BJ (cell line): ENCODE results near the gene HBS1L. TPM values are rescaled to one million over a fixed set of nuclear protein-coding genes. Genes with fewer than 3 reads are reported as not detected.

Source experiments
- CTCF ChIA-PET: fragments of 350-600 bp; formaldehyde crosslinking; extraction: SDS; loops from one replicate; lab custom pipeline; 2021; ENCODE audit warnings: antibody characterized with exemption, inconsistent platforms; lab: Yijun Ruan, JAX
- POLR2A ChIA-PET: fragments of 300-600 bp; sonication (Branson Sonifier 250); formaldehyde crosslinking; extraction: SDS; loops from one replicate; lab custom pipeline; 2021; ENCODE audit warnings: antibody characterized with exemption; lab: Charles Lee
- DNase-seq: peaks from one replicate; pipeline ENCODE4 v3.0.0-alpha.2; 2011; ENCODE audit warnings: low read depth
- H3K27me3 ChIP-seq: 2 replicates; pipeline ENCODE4 v1.6.0; 2011; ENCODE audit warnings: low read length; ENCODE audit not compliant: control insufficient read depth, insufficient read depth
- H3K36me3 ChIP-seq: 2 replicates; pipeline ENCODE4 v1.5.1; 2011; ENCODE audit warnings: low read length; ENCODE audit not compliant: control insufficient read depth, insufficient read depth
- H3K4me3 ChIP-seq: 2 replicates; pipeline ENCODE4 v1.5.1; 2011; ENCODE audit warnings: low read depth, mild to moderate bottlenecking, control low read depth, low read length
- polyA plus RNA-seq: library from polyadenylated mRNA; depleted of rRNA; stranded (reverse); fragments of >200 nt; gene quantifications from 2 replicates; pipeline ENCODE4 v1.2.3, GENCODE V29; 2011
- TF ChIP-seq, protein P1 (sequence below): IDR thresholded peaks from 2 replicates; pipeline ENCODE4 v1.5.1; 2011; ENCODE audit warnings: low read depth, mild to moderate bottlenecking, control low read depth, inconsistent platforms, low read length, moderate library complexity; ENCODE audit not compliant: insufficient read depth

HBS1L gene
- polyA plus RNA-seq, 1 experiment: 44.3 TPM

DNA sequence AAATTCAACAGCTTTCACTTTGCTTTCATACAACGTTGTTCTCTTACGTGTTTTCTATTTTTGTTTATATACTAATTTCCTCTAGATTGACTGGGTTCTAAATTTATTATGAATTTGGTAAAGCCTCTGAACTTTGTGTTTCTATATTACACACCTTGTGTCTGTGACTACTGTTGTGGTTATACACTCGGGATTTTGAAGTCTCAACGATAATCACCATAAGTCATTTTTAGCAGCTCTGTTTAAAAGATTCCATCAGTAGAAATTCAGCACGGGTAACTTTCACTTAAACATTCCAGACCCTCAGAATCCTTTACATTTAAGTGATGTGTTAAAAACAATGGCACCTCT lies 31.8 kb upstream of the HBS1L start:
- CTCF ChIA-PET: interaction anchor here (1.0 to 1.3 kb wide), 2 partner anchors 10 to 14 kb away, joined by 3 to 4 read pairs; no protein-coding TSS in a partner anchor

DNA sequence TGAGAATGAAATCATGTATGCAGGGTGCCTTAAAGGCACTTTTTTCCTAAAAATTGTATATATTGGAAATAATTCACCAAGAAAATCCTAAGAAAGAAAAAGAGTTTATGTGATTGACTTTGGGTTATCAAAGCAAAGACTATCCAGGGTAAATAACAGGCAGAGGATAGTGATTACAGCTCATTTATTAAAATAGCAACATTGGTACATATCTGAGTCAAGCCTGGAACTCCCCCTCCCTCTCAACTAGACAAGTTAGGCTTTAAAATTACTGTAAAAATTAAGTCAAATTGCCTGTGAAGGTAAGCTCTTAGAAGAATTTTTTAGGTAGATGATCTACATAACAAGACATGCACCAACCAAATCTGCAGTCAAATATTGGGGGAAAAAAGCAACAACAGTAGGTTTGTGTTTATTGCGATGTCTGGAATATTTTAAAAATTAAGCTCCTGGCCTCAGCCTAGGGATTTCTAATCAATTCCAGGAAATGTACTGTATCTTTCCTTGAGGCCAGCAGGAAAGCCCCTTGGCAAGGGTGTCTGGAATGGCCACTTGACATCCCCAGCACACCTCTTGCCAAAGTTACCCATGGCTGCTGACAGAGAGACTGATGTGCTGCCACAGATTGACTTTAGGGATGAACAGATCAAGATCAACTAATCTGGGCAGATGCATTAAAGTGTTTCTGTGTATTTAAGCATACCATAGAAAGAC lies 31.2 kb upstream of the HBS1L start:
- Histone ChIP-seq H3K36me3 (no peaks in the 10 kb centered on the region), H3K4me3 (no peak overlapping the region), H3K27me3 (peaks cover 2% of the 10 kb centered on the region)
- ChIA-PET CTCF (no interaction called here), POLR2A (no interaction called here)
- no peak for DNase-seq
- TF ChIP-seq, protein P1, sequence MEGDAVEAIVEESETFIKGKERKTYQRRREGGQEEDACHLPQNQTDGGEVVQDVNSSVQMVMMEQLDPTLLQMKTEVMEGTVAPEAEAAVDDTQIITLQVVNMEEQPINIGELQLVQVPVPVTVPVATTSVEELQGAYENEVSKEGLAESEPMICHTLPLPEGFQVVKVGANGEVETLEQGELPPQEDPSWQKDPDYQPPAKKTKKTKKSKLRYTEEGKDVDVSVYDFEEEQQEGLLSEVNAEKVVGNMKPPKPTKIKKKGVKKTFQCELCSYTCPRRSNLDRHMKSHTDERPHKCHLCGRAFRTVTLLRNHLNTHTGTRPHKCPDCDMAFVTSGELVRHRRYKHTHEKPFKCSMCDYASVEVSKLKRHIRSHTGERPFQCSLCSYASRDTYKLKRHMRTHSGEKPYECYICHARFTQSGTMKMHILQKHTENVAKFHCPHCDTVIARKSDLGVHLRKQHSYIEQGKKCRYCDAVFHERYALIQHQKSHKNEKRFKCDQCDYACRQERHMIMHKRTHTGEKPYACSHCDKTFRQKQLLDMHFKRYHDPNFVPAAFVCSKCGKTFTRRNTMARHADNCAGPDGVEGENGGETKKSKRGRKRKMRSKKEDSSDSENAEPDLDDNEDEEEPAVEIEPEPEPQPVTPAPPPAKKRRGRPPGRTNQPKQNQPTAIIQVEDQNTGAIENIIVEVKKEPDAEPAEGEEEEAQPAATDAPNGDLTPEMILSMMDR: no peak

More for the DNA sequence above, 31.8 kb upstream of the HBS1L start:
- POLR2A ChIA-PET: no interaction called here
- TF ChIP-seq, protein P1: no peak
- DNase-seq: no peak
- Histone ChIP-seq H3K36me3 (no peaks in the 10 kb centered on the region), H3K4me3 (no peak overlapping the region), H3K27me3 (peaks cover 2% of the 10 kb centered on the region)

DNA sequence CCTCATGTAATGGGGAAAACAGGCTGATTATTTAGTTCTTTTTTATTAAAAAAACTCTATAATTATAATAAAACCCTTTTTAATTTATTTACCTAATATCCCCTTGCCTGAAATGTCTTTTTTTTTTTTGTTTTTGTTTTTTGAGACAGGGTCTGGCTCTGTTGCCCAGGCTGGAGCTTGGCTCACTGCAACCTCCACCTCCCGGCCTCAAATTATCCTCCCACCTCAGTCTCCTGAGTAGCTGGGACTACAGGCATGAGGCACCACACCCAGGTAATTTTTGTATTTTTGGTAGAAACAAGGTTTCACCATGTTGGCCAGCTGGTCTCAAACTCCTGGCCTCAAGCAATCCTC lies 30.3 kb upstream of the HBS1L start:
- ChIA-PET POLR2A (no interaction called here), CTCF (interaction anchor here (0.6 kb wide), 1 partner anchor 37 kb away, joined by 4 read pairs; no protein-coding TSS in a partner anchor)
- TF ChIP-seq, protein P1: no peak
- H3K27me3 ChIP-seq: peaks cover 2% of the 10 kb centered on the region
- DNase-seq: no peak
- no peak overlapping the region for H3K4me3 ChIP-seq
- no peaks in the 10 kb centered on the region for H3K36me3 ChIP-seq

DNA sequence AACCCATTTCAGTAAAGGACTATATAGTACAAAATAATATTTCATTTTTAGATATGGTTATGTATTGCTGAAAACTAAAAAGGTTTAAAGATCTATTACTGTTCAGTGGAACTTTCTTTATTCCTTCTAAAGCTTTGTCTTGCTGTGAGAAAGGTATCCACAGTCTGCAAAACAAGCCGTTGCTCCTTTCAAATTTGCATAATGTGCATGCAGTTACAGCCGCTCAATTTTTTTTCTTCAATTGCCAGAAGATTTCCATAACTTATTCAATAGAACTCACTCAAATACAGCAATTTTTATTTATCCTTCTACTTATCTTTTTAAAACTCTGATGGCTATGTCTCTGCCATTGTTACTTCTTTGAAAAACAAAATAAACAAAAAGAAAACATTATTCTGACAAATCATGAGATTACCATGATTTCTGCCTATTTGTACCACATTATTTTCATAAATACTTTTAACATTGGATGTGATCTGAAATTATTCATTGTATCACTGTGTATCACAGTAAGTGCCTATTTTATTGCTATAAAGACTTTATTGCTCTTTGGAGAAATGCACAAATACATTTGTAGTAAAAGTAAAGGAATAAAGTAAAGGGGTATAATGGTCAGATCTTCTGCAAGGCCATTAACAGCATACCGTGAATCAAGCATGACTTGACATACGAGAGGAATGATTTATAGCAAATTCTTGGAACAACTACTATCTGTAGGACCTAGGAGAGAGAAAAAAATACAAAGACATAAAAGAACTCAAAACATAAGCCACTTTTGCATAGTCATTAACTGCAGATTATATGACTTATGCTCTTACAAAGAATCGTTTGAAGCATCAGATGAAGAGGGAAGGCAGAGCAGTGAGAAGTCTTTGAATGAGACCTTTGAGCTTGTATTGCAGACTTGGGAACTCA lies 29.6 kb upstream of the HBS1L start:
- ChIA-PET POLR2A (no interaction called here), CTCF (interaction anchor here (0.6 kb wide), 1 partner anchor 38 kb away, joined by 4 read pairs; no protein-coding TSS in a partner anchor)
- TF ChIP-seq, protein P1: no peak
- DNase-seq: no peak
- peaks cover 2% of the 10 kb centered on the region for H3K27me3 ChIP-seq
- no peak overlapping the region for H3K4me3 ChIP-seq
- no peaks in the 10 kb centered on the region for H3K36me3 ChIP-seq

DNA sequence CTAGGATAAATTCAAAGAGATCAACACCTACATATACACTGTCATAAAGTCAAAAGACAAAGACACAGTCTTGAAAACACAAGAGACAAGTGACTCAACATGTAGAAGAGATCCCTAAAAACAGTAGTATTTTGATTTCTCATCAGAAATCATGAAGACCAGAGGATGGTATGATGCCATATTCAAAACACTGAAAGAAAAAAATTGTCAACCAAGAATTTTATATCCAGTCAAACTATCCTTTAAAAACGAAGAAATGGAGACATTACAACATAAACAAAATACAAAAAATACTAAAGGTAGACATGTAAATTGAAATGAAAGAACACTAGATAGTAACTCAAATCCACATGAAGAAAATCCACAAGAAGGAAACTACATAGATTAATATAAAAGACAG lies 27.3 kb upstream of the HBS1L start:
- ChIA-PET POLR2A (no interaction called here), CTCF (no interaction called here)
- TF ChIP-seq, protein P1: no peak
- H3K4me3 ChIP-seq: no peak overlapping the region
- H3K36me3 ChIP-seq: no peaks in the 10 kb centered on the region
- no peak for DNase-seq
- H3K27me3 ChIP-seq: 0 out of 2 replicates have a peak, but pooled peaks cover 4% of the 10 kb centered on the region
